ENCODE results near the gene OXCT2.

DNA sequence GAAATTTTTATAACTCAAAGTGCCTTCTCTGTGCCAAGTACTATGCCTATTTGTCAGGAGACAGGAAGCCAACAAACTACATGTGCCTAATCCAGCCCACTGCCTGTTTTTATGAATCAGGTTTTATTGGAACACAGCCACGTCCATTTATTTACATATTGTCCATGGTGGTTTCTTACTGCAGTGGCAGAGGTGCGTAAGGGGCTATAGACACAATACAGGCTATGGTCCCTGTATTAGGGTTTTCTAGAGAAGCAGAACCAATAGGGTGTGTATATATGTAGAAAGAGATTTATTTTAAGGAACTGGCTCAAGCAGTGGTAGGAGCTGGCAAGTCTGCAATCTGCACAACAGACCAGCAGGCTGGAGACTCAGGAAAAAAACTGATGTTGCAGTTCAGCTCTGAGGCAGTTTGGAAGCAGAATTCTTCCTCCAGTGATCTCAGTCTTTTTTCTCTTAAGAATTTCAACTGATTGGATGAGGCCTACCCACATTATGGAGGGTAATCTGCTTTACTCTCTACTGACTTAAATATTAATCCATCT lies 17.1 kb downstream of the OXCT2 start:
- TF ChIP-seq EZH2 (IDR thresholded peaks at IDR 0.05) (no peak), CTCF (IDR thresholded peaks at IDR 0.05) (no peak), EZH2phosphoT487 (IDR thresholded peaks at IDR 0.05) (no peak)

Data from neural progenitor cell (in vitro differentiated cells).